A549 treated with dexamethasone at 1 μM for 4 hours (cell line): ENCODE measurements around the gene STAC3. TPM values are rescaled to one million over a fixed set of nuclear protein-coding genes. Genes with fewer than 3 reads are reported as not detected.

Source experiments
- total RNA-seq: library from RNA; stranded (reverse); fragments of 200-300 nt; extraction: Qiagen RNA extraction; gene quantifications from 5 replicates; pipeline ENCODE4 v1.2.3, GENCODE V29; 2022

Gene STAC3
- total RNA-seq: 0.18 to 0.54 TPM (median 0.38 TPM) in 4 of 5 replicates, not detected in the other

DNA sequence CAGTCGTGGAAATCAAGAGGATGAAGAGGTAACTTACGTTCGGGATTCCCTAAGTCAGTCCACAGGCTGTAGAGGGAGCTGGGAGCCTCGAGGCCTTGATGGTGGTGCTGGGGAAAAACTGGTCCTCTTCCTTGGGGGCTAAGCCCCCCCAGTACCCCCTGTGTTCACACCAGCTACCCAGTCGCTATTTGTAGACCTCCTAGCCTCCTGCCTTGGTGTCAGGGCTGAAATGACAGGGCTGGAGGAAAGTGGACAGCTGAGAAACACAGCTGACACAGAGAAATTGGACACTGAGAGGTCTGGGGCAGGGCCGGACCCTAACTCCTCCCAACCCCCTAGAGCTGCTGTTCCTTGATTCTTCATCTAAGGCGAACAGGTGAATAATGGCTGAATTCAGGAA is at the start of gene STAC3:
TSS of gene STAC3 (minus strand) at position 232 of the 400 bp plus-strand sequence. CDS start 1,551 bp downstream, outside the sequence.

DNA sequence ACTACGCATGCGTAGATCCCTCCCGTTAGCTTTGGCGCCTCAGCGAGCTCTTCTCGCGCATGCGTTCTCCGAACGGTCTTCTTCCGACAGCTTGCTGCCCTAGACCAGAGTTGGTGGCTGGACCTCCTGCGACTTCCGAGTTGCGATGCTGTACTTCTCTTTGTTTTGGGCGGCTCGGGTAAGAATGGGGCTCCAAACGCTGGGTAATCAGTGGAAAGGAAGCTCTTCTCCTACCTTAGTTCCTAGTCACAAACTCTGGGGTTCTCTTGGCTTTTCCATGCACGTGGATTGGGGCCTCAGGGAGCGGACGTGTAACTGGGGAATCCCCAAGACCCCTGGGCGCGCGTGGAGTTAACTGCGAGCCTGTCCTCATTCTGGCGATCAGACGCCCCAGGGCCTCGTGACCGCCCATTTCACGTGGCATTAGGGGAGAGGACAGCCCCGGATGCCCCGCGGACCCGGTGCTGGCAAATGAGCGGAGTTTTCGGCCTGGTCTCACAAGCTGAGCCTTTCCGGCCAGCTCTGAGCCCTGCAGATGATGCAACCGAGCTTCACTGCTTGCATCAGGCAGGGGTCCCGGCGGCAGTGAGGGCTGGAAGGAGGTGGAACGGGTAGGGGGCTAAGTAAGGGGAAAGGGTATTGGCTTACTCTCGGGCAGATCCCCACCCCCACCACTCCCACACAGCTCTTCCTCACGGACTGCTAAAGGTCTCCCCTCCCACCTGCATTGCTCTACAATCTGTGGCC is 21.2 kb downstream of the STAC3 start, which contains the start of gene SHMT2:
TSS of gene SHMT2 (plus strand) at position 78 of the 747 bp plus-strand sequence. CDS start at position 146, 68 bp downstream.

DNA sequence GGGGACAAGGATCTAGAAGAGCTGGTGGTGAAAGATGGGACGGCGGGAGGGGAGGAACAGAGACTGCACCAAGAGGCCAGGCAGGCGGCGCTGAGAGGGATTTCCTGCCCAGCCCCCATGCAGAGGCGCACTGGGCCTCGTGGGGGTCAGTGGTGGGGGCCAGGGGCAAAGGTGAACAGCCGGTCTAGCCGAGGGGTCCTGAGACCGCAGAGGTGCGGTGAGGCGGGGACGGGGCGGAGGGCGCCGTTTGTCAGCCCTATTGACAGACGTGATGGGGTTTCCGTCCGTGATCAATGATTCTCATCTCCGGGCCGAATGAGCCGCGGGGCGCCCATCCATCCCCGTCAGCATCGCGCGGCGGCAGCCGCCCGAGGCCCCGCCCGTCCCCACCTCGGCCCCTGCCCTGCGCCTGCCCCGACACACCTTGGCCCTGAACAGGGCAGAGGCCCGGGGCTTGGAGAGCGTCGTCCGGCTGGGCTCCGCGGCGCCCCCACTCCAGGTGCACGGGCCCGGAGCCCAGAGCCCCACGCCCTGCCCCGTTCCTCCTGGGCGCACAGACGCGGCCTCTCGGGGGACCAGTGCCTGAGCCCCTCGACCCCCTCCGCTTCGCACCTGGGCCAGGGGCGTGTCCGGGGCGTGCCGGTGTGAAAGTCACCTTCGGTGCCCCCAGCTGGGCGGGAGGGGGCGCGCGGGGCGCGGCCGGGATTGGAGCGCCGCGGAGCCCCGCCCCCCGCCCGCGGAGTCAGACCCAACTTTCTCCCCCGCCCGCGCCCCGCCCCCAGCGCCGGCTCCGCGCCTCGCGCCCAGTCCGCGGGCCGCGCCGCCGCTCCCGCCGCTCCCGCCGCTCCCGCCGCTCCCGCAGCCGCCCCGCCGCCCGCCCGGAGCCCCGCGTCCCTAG is 34.7 kb downstream of the STAC3 start, which contains the start of gene NXPH4:
TSS of gene NXPH4 (plus strand) at position 781 of the 898 bp plus-strand sequence. CDS start 176 bp downstream, outside the sequence.

Other genes with a start within 250 kb of the STAC3 start
- gene ZBTB39, start 244.6 kb downstream of the STAC3 start, total RNA-seq: 4.7 to 6.6 TPM (median 6.1 TPM) in 5 replicates
- gene TAC3, start 234.7 kb downstream of the STAC3 start, total RNA-seq: 0.11 to 0.15 TPM in 2 of 5 replicates, not detected in the others
- 0.10 to 0.72 TPM (median 0.30 TPM) in 5 replicates for gene MYO1A, start 201.1 kb downstream of the STAC3 start, total RNA-seq
- 11.7 to 18.9 TPM (median 15.6 TPM) in 5 replicates for gene NEMP1, start 172.4 kb downstream of the STAC3 start, total RNA-seq
- gene NAB2, start 162.1 kb downstream of the STAC3 start, total RNA-seq: 11.7 to 15.1 TPM (median 14.0 TPM) in 5 replicates
- gene STAT6, start 139.8 kb downstream of the STAC3 start, total RNA-seq: 32.8 to 49.9 TPM (median 45.3 TPM) in 5 replicates
- 9.7 to 18.2 TPM (median 14.8 TPM) in 5 replicates for gene LRP1, start 122.7 kb downstream of the STAC3 start, total RNA-seq
- not detected in 5 replicates for gene LRP1-AS, start 103.6 kb downstream of the STAC3 start, total RNA-seq
- 3.7 to 6.8 TPM (median 5.3 TPM) in 5 replicates for gene NXPH4, start 34.4 kb downstream of the STAC3 start, total RNA-seq
- 110 to 145 TPM (median 136 TPM) in 5 replicates for gene SHMT2, start 21.5 kb downstream of the STAC3 start, total RNA-seq
- gene R3HDM2, start 179.9 kb upstream of the STAC3 start, total RNA-seq: 7.2 to 11.9 TPM (median 8.5 TPM) in 5 replicates
- not detected in 5 replicates for gene INHBC, start 183.6 kb upstream of the STAC3 start, total RNA-seq
- 0.04 to 0.13 TPM (median 0.10 TPM) in 4 of 5 replicates, not detected in the other for gene INHBE, start 204.1 kb upstream of the STAC3 start, total RNA-seq
- gene GLI1, start 208.6 kb upstream of the STAC3 start, total RNA-seq: 4.5 to 7.8 TPM (median 5.9 TPM) in 5 replicates
- 0.33 to 0.72 TPM (median 0.43 TPM) in 5 replicates for gene ARHGAP9, start 228.7 kb upstream of the STAC3 start, total RNA-seq
- 152 to 199 TPM (median 172 TPM) in 5 replicates for gene MARS1, start 236.9 kb upstream of the STAC3 start, total RNA-seq